ENCODE results near the gene IQCH. TPM values are rescaled to one million over a fixed set of nuclear protein-coding genes. Genes with fewer than 3 reads are reported as not detected.

Gene IQCH
- total RNA-seq, 1 experiment from 2014 or later = 1.1 TPM

GRCh38 chr15:67380921-67381320, 126.3 kb downstream of the IQCH start:
- WGBS (ENCODE audit: extremely low coverage, insufficient read length, low lambda C conversion rate) = no CpG with 5 or more reads among the region's 1 CpG
- H3K27me3 ChIP-seq (ENCODE audit: insufficient read depth, low read length) = no peaks in the 10 kb centered on the region
- peaks cover 0 to 6% of the 10 kb centered on the region in 2 experiments; a peak in 3 of 4 replicates for H3K4me1 Mint-ChIP-seq
- H3K9me3 Mint-ChIP-seq = no peaks in the 10 kb centered on the region
- H3K79me1 ChIP-seq (ENCODE audit: insufficient read depth, low read depth, low read length, poor library complexity, severe bottlenecking) = no peaks in the 10 kb centered on the region
- H3K9ac ChIP-seq (ENCODE audit: extremely low read depth, insufficient read length, low read length) = no peak overlapping the region
- H2BK12ac ChIP-seq (ENCODE audit: insufficient read length, low read depth, low read length) = no peak overlapping the region
- H3K4me2 ChIP-seq (ENCODE audit: insufficient read depth, insufficient read length, low read length) = no peak overlapping the region
- H2BK15ac ChIP-seq (ENCODE audit: low read depth, low read length) = no peak overlapping the region
- H2AK5ac ChIP-seq (ENCODE audit: insufficient read length, low read length) = no peak overlapping the region
- H3K36me3 Mint-ChIP-seq (ENCODE audit: insufficient read depth in 1 of 3, low read depth in 3 of 3) = no peaks in the 10 kb centered on the region
- DNase-seq = no peak
- H4K5ac ChIP-seq (ENCODE audit: insufficient read length, low read depth, low read length) = no peak overlapping the region
- no peaks in the 10 kb centered on the region; the same call in 1 of the 2 replicates for H3K27me3 Mint-ChIP-seq (ENCODE audit: low read depth)
- no peak overlapping the region for H2BK20ac ChIP-seq (ENCODE audit: low read depth, low read length, poor library complexity, severe bottlenecking)
- no peak overlapping the region for H4K91ac ChIP-seq (ENCODE audit: insufficient read length, low read depth, low read length)
- H3K56ac ChIP-seq (ENCODE audit: insufficient read length, low read depth, low read length) = no peak overlapping the region
- H3K9me3 ChIP-seq (ENCODE audit: control insufficient read depth, low read depth, low read length) = no peaks in the 10 kb centered on the region
- no peak overlapping the region for H2BK120ac ChIP-seq (ENCODE audit: low read depth, low read length, poor library complexity, severe bottlenecking)
- no peak overlapping the region for H3K23ac ChIP-seq (ENCODE audit: insufficient read length, low read depth, low read length)
- no peaks in the 10 kb centered on the region for H3K4me1 ChIP-seq (ENCODE audit: insufficient read depth, low read length)
- no peak overlapping the region for H3K4me3 Mint-ChIP-seq
- TF ChIP-seq CTCF (conservative IDR thresholded peaks at IDR 0.05) = no peak
- H3K27ac Mint-ChIP-seq = no peak overlapping the region
- H3K14ac ChIP-seq (ENCODE audit: insufficient read depth, low read length) = no peak overlapping the region
- no peaks in the 10 kb centered on the region for H4K20me1 ChIP-seq (ENCODE audit: control insufficient read depth, insufficient read depth, insufficient read length)
- no peak overlapping the region for H3T11ph ChIP-seq (ENCODE audit: low read length)
- H2BK5ac ChIP-seq (ENCODE audit: insufficient read length, low read length) = no peak overlapping the region
- H3K27ac ChIP-seq (ENCODE audit: insufficient read length, low read depth, low read length) = no peak overlapping the region
- no peak overlapping the region for H4K8ac ChIP-seq (replicated peaks; ENCODE audit: insufficient read length, low read depth, low read length)
- H3K4ac ChIP-seq (ENCODE audit: low read depth, low read length) = no peak overlapping the region
- no peak overlapping the region for H2AFZ ChIP-seq (ENCODE audit: low read length)
- no peaks in the 10 kb centered on the region for H3K23me2 ChIP-seq (ENCODE audit: insufficient read length, low read depth, low read length, poor library complexity, severe bottlenecking)
- no peak overlapping the region for H3K18ac ChIP-seq (ENCODE audit: insufficient read length, low read depth, low read length)
- no peaks in the 10 kb centered on the region for H3K79me2 ChIP-seq (ENCODE audit: insufficient read depth, low read length)

Measured in H9 (cell line).